ENCODE measurements around the gene ETS2. TPM values are rescaled to one million over a fixed set of nuclear protein-coding genes. Genes with fewer than 3 reads are reported as not detected.

The ETS2 gene
- total RNA-seq, 2 experiments from 2014 or later: 17.0 to 20.1 TPM

DNA sequence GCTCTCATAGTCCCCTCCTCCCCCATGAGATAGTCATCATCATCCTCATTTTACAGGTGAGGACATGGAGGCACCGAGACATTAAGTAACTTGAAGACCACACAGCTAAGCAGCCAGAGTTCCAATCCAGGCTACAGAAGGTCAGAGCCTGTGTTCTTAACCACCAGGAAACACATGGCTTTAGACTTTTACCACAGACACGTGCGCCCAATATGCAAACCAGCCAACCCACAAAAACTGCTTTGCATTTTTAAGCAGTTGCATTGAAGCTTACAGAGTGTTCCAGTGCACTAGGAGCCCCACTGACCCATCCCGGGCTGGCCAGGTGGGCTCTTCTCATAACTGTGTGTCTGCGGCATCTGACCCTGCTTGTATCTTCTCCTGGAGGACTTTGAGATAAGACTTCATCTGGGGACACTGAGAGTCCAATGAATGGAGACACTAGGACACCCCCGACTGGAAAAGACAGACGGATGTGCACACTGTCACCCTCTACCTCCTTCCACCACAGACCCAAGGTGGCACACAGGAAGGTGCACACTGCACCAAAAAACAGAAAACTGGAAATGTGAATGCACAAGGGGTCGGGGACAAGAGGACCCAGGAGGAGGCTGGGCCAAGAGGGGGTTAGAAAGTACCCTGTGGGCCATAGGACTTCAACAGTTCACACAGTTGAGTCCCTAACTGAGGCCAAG, 56.4 kb downstream of the ETS2 start:
- ChIA-PET POLR2A (interaction anchor here (0.5 kb wide), 1 partner anchor 10 kb away, joined by 4 read pairs; no protein-coding TSS in a partner anchor), CTCF (no interaction called here)
- ATAC-seq (no peak), DNase-seq (no peak)
- Mint-ChIP-seq H3K4me3 (no peak overlapping the region), H3K4me1 (ENCODE audit: low read depth) (peaks cover 6% of the 10 kb centered on the region), H3K27ac (no peak overlapping the region), H3K27me3 (ENCODE audit: low read depth) (no peaks in the 10 kb centered on the region), H3K9me3 (ENCODE audit: insufficient read depth) (no peaks in the 10 kb centered on the region), H3K36me3 (ENCODE audit: low read depth) (no peaks in the 10 kb centered on the region)

DNA sequence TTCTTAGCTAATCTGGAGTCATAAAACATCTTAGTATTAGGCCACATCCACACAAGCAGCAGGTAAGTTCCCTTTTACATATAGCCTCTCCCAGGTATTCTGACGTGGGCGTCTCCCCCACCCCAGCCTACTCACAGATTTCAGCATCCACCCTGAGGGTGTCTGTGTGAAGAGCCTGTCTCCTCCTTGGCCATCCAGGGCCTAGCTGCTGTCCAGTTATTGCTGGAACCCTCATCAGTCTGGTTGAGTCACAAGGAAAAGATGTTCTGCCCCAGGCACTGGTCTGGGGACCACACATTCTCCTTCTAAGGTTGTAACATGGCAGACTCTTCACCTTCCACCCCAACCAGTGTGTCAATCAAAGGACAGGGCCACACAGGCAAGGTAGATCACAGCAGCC, 57.6 kb downstream of the ETS2 start:
- H3K4me1 Mint-ChIP-seq (ENCODE audit: low read depth): peaks cover 6% of the 10 kb centered on the region
- no peak for ATAC-seq
- POLR2A ChIA-PET: no interaction called here
- no peaks in the 10 kb centered on the region for H3K36me3 Mint-ChIP-seq (ENCODE audit: low read depth)
- H3K27me3 Mint-ChIP-seq (ENCODE audit: low read depth): peaks cover 3% of the 10 kb centered on the region
- H3K27ac Mint-ChIP-seq: no peak overlapping the region
- H3K9me3 Mint-ChIP-seq (ENCODE audit: insufficient read depth): no peaks in the 10 kb centered on the region
- no peak for DNase-seq
- CTCF ChIA-PET: no interaction called here
- H3K4me3 Mint-ChIP-seq: no peak overlapping the region

DNA sequence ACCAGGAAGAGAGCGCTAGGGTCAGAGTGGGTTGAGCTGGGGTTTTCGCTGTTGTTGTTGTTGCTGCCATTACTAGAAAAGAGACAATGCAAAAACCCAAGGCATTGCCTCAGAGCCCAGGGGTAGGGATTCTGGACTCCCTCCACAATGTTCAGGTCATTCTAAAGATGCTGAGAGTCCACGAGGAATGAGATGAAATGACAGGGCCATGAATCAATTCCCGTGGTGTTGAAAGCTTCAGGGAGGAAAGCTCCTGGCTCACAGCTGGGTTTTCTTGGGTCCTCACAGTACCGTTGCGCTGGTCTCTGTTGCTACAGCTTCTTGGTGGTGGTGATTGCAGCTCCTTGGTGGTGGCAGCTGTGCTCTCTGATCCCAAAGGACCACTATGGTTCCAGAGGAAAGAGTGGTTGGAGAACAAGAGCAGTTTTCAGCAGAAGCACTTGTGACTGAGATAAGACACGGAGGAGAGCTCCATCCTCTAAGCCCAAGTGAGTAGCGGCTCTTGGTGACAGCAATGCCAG, 58.2 kb downstream of the ETS2 start:
- Mint-ChIP-seq H3K4me1 (ENCODE audit: low read depth) (peaks cover 6% of the 10 kb centered on the region), H3K27me3 (ENCODE audit: low read depth) (peaks cover 6% of the 10 kb centered on the region), H3K9me3 (ENCODE audit: insufficient read depth) (no peaks in the 10 kb centered on the region), H3K27ac (no peak overlapping the region), H3K36me3 (ENCODE audit: low read depth) (no peaks in the 10 kb centered on the region), H3K4me3 (no peak overlapping the region)
- ChIA-PET CTCF (no interaction called here), POLR2A (no interaction called here)
- no peak for ATAC-seq
- DNase-seq: no peak

DNA sequence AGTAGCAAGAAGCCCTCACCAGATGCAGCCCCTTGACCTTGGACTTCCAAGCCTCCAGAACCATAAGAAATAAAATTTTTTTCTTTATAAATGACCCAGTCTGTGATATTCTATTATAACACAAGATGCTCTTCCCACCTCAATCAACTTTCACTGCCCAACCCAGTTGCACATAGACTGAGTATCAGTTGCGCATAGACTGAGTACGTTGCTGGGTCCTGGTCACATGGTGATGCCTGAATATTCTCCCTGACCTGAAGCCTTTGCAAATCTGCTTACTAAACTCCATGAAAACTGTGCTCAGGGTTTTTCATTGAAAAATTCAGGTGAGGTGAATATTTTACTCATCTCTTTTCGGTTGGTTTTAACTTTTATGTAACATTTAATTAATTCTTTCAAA, 59.2 kb downstream of the ETS2 start:
- Mint-ChIP-seq H3K27ac (no peak overlapping the region), H3K36me3 (ENCODE audit: low read depth) (no peaks in the 10 kb centered on the region), H3K9me3 (ENCODE audit: insufficient read depth) (no peaks in the 10 kb centered on the region), H3K27me3 (ENCODE audit: low read depth) (peaks cover 7% of the 10 kb centered on the region), H3K4me3 (no peak overlapping the region), H3K4me1 (ENCODE audit: low read depth) (peaks cover 6% of the 10 kb centered on the region)
- ChIA-PET POLR2A (no interaction called here), CTCF (no interaction called here)
- no peak for DNase-seq
- ATAC-seq: no peak

DNA sequence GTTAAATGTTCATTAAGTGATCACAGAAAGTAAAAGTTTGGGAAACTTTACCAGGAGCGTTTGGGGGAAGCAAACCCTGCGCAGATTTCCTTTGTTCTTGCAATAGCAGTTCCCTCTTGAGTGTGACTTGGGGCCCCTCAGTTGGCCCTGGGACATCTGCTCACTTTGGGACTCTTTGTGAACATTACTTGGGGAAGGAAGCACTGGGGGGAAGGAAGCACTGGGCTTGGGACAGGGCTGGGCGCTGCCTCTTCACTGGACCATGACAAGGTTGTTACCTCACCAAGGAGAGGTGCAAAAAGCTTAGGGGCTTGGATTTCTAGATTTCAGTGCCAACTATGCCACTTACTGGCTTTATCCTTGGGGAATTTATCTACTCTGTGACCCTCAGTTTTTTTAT, 63.5 kb downstream of the ETS2 start:
- H3K27me3 Mint-ChIP-seq (ENCODE audit: low read depth): peaks cover 18% of the 10 kb centered on the region
- H3K9me3 Mint-ChIP-seq (ENCODE audit: insufficient read depth): no peaks in the 10 kb centered on the region
- ATAC-seq (no peak), DNase-seq (no peak)
- ChIA-PET POLR2A (no interaction called here), CTCF (no interaction called here)
- H3K27ac Mint-ChIP-seq: no peak overlapping the region
- no peaks in the 10 kb centered on the region for H3K4me1 Mint-ChIP-seq (ENCODE audit: low read depth)
- H3K36me3 Mint-ChIP-seq (ENCODE audit: low read depth): no peaks in the 10 kb centered on the region
- H3K4me3 Mint-ChIP-seq: no peak overlapping the region

DNA sequence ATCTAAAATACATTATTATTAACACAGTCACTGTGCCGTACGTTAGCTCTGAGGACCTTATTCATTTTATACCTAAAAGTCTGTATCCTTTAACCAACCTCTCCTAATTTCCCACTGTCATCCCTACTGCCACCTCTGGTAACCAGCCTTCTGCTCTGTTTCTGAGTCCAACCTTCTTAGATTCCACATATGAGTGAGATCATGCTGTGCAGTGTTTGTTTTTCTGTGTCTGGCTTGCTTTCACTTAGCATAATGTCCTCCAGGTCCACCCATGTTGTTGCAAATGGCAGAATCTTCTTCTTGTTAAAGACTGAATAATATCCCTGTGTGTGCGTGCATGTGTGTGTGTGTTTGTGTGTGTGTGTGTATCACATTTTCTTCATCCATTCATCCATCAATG, 64.2 kb downstream of the ETS2 start:
- CTCF ChIA-PET: no interaction called here
- H3K4me3 Mint-ChIP-seq: no peak overlapping the region
- no peak overlapping the region for H3K27ac Mint-ChIP-seq
- no peaks in the 10 kb centered on the region for H3K9me3 Mint-ChIP-seq (ENCODE audit: insufficient read depth)
- no peaks in the 10 kb centered on the region for H3K36me3 Mint-ChIP-seq (ENCODE audit: low read depth)
- DNase-seq (no peak), ATAC-seq (no peak)
- peaks cover 18% of the 10 kb centered on the region for H3K27me3 Mint-ChIP-seq (ENCODE audit: low read depth)
- H3K4me1 Mint-ChIP-seq (ENCODE audit: low read depth): no peaks in the 10 kb centered on the region
- POLR2A ChIA-PET: no interaction called here
